K562 (cell line): Measurements from ENCODE around the gene MTA2. TPM values are rescaled to one million over a fixed set of nuclear protein-coding genes. Genes with fewer than 3 reads are reported as not detected.

Experiments used
- EGR1 ChIP-seq: fragments of 450-650 bp; conservative IDR thresholded peaks from 2 replicates; pipeline ENCODE4 v1.6.1; 2017; ENCODE audit warnings: mild to moderate bottlenecking
- EP400 ChIP-seq: fragments of 450-650 bp; IDR thresholded peaks from 2 replicates; pipeline ENCODE4 v1.6.1; 2017; ENCODE audit warnings: antibody characterized with exemption, mild to moderate bottlenecking, moderate library complexity
- ETV6 ChIP-seq, 3 experiments: fragments of 150-350 bp in 1 of 3; sonication (generic) in 1 of 3; formaldehyde crosslinking in 1 of 3; IDR thresholded peaks; 2 replicates each; pipeline versions ENCODE4 v1.6.1 to v1.8.0; 2014 to 2022; ENCODE audit warnings: borderline replicate concordance in 2 of 3, low read depth in 2 of 3, antibody characterized with exemption in 1 of 3, low read length in 1 of 3, mild to moderate bottlenecking in 1 of 3, missing genetic modification reagents in 1 of 3
- HNRNPH1 ChIP-seq: fragments of 200-400 bp; formaldehyde crosslinking; optimal IDR thresholded peaks from 2 replicates; pipeline ENCODE3; 2017; ENCODE audit warnings: low read depth, mild to moderate bottlenecking, low read length, moderate library complexity
- MEIS2 ChIP-seq: fragments of 450-650 bp; IDR thresholded peaks from 2 replicates; pipeline ENCODE4 v1.6.1; 2014; ENCODE audit warnings: mild to moderate bottlenecking; ENCODE audit not compliant: partially characterized antibody
- MIER1 ChIP-seq: fragments of 450-650 bp; IDR thresholded peaks from 2 replicates; pipeline ENCODE4 v1.6.1; 2016; ENCODE audit warnings: antibody characterized with exemption, mild to moderate bottlenecking, low read depth
- PRMT5 ChIP-seq: sonication (generic); formaldehyde crosslinking; IDR thresholded peaks from 2 replicates; pipeline ENCODE4 v1.5.0; 2020; ENCODE audit warnings: missing genetic modification reagents
- SMC3 ChIP-seq: conservative IDR thresholded peaks from 2 replicates; pipeline ENCODE4 v1.6.1; 2011; ENCODE audit warnings: low read depth, low read length, improper control_type of control experiment; ENCODE audit not compliant: insufficient read depth
- SP1 ChIP-seq: sonication (generic); formaldehyde crosslinking; IDR thresholded peaks from 2 replicates; pipeline ENCODE4 v1.8.1; 2022; ENCODE audit warnings: mild to moderate bottlenecking, missing genetic modification reagents
- SUPT5H ChIP-seq: fragments of 450-650 bp; IDR thresholded peaks from 2 replicates; pipeline ENCODE4 v1.6.1; 2016
- ZNF384 ChIP-seq: IDR thresholded peaks from 2 replicates; pipeline ENCODE4 v1.6.1; 2012; ENCODE audit warnings: low read depth, low read length, improper control_type of control experiment
- polyA plus RNA-seq, 8 experiments: library from polyadenylated mRNA; depleted of rRNA in 4 of 8; stranded (reverse) in 5 of 8; unstranded in 3 of 8; fragments of >200 nt; fragmentation: Nextera tagmentation in 2 of 8; fragmentation: Illumina TruSeq in 1 of 8; extraction: Ambion mirVana in 2 of 8; extraction: Trizol in 1 of 8; gene quantifications; 2 replicates each; pipeline versions ENCODE4 v1.2.1 to v1.2.3, GENCODE V29; 2011 to 2014; ENCODE audit warnings: inconsistent platforms in 1 of 8, missing spikeins in 1 of 8
- total RNA-seq, 7 experiments: library from RNA; depleted of rRNA in 6 of 7; stranded (reverse); fragments of >200 nt in 6 of 7; fragmentation: Illumina TruSeq in 2 of 7; extraction: Trizol in 2 of 7; gene quantifications; 2 replicates each; pipeline versions ENCODE4 v1.2.1 to v1.2.3, GENCODE V29; 2011 to 2021; ENCODE audit warnings: low replicate concordance in 1 of 7
- TF ChIP-seq, protein P1 (sequence below): fragments of 450-650 bp; IDR thresholded peaks from 2 replicates; pipeline ENCODE4 v1.6.1; 2016; ENCODE audit warnings: mild to moderate bottlenecking
- TF ChIP-seq, protein P2 (sequence below): sonication (generic); formaldehyde crosslinking; IDR thresholded peaks from 2 replicates; pipeline ENCODE4 v1.8.0; 2022; ENCODE audit warnings: mild to moderate bottlenecking, missing genetic modification reagents
- TF ChIP-seq, protein P3 (sequence below): fragments of 450-650 bp; IDR thresholded peaks from 2 replicates; pipeline ENCODE4 v1.6.1; 2018; ENCODE audit not compliant: partially characterized antibody
- TF ChIP-seq, protein P4 (sequence below): fragments of 250-450 bp; sonication (Bioruptor Pico); IDR thresholded peaks from 2 replicates; pipeline ENCODE4 v1.5.0; 2020; ENCODE audit warnings: mild to moderate bottlenecking, borderline replicate concordance
- TF ChIP-seq, protein P5 (sequence below): fragments of 450-650 bp; formaldehyde crosslinking; conservative IDR thresholded peaks from 2 replicates; pipeline ENCODE4 v1.4.0; 2022; ENCODE audit warnings: mild to moderate bottlenecking, missing genetic modification characterization

Gene MTA2
- total and polyA plus RNA-seq, 9 of the 15 experiments (the other 6 are each of a cell fraction or from before 2014, with no cell fraction given), result 6.2 to 220 (median 172) TPM

DNA sequence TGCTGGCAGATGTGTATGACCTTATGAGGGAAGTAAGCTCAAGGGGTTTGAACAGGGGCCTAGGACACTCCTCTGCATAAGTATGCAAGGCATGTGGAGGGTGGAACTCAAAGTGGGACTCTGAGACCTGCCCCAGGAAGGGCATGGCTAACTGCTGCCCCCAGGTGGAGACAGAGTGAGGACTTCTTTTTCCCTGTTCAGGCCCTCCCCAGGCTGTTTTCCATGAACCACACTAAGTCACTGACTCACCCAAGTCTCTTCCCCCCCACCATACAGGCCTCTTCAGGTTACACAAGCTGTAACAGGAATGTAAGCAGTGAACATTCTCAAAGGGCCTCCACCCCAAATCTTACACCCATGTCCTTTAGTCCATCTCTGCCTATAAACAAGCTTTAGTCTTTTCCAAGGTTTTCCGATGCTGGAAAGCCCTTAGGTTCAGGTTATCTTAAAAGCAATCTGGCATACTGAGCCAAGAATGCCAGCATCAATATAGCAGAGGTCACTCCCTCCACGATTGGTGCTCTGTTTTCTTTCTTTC lies 41.0 kb downstream of the MTA2 start (continued):
- no peak for TF ChIP-seq MIER1
- no peak for TF ChIP-seq SUPT5H
- TF ChIP-seq, protein P1, sequence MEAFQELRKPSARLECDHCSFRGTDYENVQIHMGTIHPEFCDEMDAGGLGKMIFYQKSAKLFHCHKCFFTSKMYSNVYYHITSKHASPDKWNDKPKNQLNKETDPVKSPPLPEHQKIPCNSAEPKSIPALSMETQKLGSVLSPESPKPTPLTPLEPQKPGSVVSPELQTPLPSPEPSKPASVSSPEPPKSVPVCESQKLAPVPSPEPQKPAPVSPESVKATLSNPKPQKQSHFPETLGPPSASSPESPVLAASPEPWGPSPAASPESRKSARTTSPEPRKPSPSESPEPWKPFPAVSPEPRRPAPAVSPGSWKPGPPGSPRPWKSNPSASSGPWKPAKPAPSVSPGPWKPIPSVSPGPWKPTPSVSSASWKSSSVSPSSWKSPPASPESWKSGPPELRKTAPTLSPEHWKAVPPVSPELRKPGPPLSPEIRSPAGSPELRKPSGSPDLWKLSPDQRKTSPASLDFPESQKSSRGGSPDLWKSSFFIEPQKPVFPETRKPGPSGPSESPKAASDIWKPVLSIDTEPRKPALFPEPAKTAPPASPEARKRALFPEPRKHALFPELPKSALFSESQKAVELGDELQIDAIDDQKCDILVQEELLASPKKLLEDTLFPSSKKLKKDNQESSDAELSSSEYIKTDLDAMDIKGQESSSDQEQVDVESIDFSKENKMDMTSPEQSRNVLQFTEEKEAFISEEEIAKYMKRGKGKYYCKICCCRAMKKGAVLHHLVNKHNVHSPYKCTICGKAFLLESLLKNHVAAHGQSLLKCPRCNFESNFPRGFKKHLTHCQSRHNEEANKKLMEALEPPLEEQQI, result no peak
- TF ChIP-seq HNRNPH1, result no peak
- TF ChIP-seq, protein P2, sequence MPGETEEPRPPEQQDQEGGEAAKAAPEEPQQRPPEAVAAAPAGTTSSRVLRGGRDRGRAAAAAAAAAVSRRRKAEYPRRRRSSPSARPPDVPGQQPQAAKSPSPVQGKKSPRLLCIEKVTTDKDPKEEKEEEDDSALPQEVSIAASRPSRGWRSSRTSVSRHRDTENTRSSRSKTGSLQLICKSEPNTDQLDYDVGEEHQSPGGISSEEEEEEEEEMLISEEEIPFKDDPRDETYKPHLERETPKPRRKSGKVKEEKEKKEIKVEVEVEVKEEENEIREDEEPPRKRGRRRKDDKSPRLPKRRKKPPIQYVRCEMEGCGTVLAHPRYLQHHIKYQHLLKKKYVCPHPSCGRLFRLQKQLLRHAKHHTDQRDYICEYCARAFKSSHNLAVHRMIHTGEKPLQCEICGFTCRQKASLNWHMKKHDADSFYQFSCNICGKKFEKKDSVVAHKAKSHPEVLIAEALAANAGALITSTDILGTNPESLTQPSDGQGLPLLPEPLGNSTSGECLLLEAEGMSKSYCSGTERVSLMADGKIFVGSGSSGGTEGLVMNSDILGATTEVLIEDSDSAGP (CRISPR knock-in tag), result no peak
- TF ChIP-seq PRMT5, result no peak
- TF ChIP-seq EP400, result peak; percentile 45; the same call in 1 of the 2 replicates
- peak; percentile 88 for TF ChIP-seq SMC3
- TF ChIP-seq ETV6 (IDR thresholded peaks at IDR 0.05; ENCODE audit: borderline replicate concordance in 1 of 2, low read depth in 2 of 2, low read length in 1 of 2), result no peak
- no peak for TF ChIP-seq ETV6 (CRISPR knock-in tag; IDR thresholded peaks at IDR 0.05; ENCODE audit: borderline replicate concordance)
- TF ChIP-seq, protein P3, sequence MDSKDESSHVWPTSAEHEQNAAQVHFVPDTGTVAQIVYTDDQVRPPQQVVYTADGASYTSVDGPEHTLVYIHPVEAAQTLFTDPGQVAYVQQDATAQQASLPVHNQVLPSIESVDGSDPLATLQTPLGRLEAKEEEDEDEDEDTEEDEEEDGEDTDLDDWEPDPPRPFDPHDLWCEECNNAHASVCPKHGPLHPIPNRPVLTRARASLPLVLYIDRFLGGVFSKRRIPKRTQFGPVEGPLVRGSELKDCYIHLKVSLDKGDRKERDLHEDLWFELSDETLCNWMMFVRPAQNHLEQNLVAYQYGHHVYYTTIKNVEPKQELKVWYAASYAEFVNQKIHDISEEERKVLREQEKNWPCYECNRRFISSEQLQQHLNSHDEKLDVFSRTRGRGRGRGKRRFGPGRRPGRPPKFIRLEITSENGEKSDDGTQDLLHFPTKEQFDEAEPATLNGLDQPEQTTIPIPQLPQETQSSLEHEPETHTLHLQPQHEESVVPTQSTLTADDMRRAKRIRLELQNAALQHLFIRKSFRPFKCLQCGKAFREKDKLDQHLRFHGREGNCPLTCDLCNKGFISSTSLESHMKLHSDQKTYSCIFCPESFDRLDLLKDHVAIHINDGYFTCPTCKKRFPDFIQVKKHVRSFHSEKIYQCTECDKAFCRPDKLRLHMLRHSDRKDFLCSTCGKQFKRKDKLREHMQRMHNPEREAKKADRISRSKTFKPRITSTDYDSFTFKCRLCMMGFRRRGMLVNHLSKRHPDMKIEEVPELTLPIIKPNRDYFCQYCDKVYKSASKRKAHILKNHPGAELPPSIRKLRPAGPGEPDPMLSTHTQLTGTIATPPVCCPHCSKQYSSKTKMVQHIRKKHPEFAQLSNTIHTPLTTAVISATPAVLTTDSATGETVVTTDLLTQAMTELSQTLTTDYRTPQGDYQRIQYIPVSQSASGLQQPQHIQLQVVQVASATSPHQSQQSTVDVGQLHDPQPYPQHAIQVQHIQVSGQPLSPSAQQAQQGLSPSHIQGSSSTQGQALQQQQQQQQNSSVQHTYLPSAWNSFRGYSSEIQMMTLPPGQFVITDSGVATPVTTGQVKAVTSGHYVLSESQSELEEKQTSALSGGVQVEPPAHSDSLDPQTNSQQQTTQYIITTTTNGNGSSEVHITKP, result peak; percentile 52
- TF ChIP-seq EGR1, result no peak
- peak; percentile 29; the same call in 1 of the 2 replicates for TF ChIP-seq SP1
- TF ChIP-seq, protein P4, sequence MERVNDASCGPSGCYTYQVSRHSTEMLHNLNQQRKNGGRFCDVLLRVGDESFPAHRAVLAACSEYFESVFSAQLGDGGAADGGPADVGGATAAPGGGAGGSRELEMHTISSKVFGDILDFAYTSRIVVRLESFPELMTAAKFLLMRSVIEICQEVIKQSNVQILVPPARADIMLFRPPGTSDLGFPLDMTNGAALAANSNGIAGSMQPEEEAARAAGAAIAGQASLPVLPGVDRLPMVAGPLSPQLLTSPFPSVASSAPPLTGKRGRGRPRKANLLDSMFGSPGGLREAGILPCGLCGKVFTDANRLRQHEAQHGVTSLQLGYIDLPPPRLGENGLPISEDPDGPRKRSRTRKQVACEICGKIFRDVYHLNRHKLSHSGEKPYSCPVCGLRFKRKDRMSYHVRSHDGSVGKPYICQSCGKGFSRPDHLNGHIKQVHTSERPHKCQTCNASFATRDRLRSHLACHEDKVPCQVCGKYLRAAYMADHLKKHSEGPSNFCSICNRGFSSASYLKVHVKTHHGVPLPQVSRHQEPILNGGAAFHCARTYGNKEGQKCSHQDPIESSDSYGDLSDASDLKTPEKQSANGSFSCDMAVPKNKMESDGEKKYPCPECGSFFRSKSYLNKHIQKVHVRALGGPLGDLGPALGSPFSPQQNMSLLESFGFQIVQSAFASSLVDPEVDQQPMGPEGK, result no peak
- no peak for TF ChIP-seq MEIS2
- TF ChIP-seq ZNF384, result peak; percentile 45; the same call in 1 of the 2 replicates
- TF ChIP-seq, protein P5, sequence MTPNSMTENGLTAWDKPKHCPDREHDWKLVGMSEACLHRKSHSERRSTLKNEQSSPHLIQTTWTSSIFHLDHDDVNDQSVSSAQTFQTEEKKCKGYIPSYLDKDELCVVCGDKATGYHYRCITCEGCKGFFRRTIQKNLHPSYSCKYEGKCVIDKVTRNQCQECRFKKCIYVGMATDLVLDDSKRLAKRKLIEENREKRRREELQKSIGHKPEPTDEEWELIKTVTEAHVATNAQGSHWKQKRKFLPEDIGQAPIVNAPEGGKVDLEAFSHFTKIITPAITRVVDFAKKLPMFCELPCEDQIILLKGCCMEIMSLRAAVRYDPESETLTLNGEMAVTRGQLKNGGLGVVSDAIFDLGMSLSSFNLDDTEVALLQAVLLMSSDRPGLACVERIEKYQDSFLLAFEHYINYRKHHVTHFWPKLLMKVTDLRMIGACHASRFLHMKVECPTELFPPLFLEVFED (CRISPR knock-in tag), result no peak
